Measurements from ENCODE around the gene HIKESHI.

The HIKESHI gene, protein sequence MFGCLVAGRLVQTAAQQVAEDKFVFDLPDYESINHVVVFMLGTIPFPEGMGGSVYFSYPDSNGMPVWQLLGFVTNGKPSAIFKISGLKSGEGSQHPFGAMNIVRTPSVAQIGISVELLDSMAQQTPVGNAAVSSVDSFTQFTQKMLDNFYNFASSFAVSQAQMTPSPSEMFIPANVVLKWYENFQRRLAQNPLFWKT

DNA sequence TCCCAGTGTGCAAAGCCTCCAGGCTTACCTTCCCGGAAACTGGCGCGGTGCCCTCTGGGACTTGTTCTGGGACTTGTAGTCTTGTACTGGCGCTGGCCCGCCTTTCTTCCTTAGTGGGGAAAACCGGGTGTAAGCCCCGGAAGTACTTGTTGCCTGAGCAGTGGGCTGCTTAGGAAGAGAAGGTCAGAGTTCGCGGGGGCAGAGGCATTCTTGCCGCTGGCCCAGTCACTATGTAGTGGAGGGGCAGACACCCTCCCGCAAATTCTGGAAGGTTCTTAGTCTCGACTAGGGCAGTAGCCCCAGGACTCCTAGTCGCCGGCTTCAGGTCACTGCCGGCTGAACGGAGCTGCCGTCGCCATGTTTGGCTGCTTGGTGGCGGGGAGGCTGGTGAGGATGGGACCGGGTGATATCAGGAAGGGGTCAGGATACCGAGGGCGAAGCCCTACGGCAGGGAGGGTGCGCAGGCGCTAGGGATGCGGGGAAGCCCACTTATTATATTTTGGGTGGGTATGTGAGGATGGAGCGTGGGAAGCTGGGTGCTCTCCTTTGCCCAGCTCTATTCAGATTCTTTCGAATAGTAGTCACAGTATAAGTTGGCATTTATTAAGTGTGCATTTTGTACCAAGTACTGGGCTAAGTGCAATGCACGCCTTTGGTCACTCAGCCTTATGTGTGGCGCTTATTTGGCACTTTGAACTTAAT, at the start of gene HIKESHI:
Gene HIKESHI (plus strand): TSS at position 149 of the 702 bp plus-strand sequence. CDS start 209 bp downstream, at position 358.
- peak; percentile 98 for DNase-seq (ENCODE audit: low read depth in 2 of 2)
- TF ChIP-seq, protein P1, sequence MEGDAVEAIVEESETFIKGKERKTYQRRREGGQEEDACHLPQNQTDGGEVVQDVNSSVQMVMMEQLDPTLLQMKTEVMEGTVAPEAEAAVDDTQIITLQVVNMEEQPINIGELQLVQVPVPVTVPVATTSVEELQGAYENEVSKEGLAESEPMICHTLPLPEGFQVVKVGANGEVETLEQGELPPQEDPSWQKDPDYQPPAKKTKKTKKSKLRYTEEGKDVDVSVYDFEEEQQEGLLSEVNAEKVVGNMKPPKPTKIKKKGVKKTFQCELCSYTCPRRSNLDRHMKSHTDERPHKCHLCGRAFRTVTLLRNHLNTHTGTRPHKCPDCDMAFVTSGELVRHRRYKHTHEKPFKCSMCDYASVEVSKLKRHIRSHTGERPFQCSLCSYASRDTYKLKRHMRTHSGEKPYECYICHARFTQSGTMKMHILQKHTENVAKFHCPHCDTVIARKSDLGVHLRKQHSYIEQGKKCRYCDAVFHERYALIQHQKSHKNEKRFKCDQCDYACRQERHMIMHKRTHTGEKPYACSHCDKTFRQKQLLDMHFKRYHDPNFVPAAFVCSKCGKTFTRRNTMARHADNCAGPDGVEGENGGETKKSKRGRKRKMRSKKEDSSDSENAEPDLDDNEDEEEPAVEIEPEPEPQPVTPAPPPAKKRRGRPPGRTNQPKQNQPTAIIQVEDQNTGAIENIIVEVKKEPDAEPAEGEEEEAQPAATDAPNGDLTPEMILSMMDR (IDR thresholded peaks at IDR 0.05; ENCODE audit: low read depth, low read length) = no peak

DNA sequence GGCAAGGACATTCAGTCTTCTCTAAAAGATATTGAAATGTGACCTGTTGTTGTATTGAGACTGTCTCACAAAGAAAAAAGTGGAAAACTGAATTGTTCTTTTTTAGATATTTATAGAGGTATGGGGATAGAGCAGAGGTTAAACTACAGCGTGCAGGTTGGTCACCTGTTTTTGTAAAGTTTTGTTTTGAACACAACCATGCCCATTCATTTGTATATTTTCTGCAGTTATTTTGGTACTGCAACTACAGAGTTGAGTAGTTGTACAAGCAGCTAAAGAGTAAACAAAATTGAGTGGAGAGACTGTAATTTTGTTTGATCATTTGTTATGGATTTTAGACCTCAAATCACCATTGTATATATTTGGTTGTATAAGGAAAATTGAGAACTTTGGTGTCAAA, 46.1 kb upstream of the HIKESHI start:
- DNase-seq (ENCODE audit: low read depth in 2 of 2) = no peak
- TF ChIP-seq, protein P1 (IDR thresholded peaks at IDR 0.05; ENCODE audit: low read depth, low read length) = no peak
- H3K4me3 ChIP-seq (replicated peaks in 1 of 2; ENCODE audit: low read depth in 2 of 2, low read length in 2 of 2) = no peak overlapping the region

More for the DNA sequence above, at the start of gene HIKESHI:
- H3K4me3 ChIP-seq (replicated peaks in 1 of 2; ENCODE audit: low read depth in 2 of 2, low read length in 2 of 2) = peak within 1 kb of the TSS; percentile 75 to 85

DNA sequence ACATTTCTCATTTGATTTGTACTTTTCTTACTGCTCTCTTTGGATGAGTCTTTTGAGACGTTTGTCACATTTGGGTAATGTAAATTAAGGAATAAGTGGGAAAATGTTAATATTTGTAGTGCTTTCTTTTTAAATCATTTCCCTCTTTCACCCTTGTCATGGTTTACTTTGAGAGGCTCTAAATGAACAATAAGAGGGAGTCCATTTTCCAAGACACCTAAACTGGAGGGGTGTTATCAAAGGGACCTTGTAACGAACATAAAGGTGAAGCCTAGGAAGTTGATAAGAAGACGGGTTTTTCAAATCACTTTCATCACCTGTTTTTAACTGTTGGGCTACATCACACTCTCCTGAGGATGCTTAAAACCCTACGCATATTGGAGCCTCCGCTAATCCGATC, 45.4 kb upstream of the HIKESHI start:
- no peak overlapping the region for H3K4me3 ChIP-seq (replicated peaks in 1 of 2; ENCODE audit: low read depth in 2 of 2, low read length in 2 of 2)
- TF ChIP-seq, protein P1 (IDR thresholded peaks at IDR 0.05; ENCODE audit: low read depth, low read length) = no peak
- DNase-seq (ENCODE audit: low read depth in 2 of 2) = no peak

DNA sequence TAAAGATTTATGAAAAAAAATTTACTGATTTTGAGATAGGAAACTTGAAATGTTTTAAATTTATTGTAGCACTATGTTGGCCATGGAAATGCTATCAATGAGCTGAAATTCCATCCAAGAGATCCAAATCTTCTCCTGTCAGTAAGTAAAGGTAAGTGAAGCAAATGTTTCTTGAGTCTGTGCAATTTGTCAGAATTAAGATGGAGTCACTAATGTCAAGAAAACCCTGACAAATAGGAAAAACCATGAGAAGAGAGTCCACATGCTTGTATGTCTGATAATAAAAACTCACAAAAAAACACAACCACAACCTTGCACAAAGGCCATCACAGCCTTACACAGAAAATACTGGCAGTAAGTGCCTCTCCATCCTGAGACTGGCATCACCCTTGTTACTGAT, 44.6 kb upstream of the HIKESHI start:
- DNase-seq (ENCODE audit: low read depth in 2 of 2) = no peak
- H3K4me3 ChIP-seq (replicated peaks in 1 of 2; ENCODE audit: low read depth in 2 of 2, low read length in 2 of 2) = no peak overlapping the region
- TF ChIP-seq, protein P1 (IDR thresholded peaks at IDR 0.05; ENCODE audit: low read depth, low read length) = no peak

DNA sequence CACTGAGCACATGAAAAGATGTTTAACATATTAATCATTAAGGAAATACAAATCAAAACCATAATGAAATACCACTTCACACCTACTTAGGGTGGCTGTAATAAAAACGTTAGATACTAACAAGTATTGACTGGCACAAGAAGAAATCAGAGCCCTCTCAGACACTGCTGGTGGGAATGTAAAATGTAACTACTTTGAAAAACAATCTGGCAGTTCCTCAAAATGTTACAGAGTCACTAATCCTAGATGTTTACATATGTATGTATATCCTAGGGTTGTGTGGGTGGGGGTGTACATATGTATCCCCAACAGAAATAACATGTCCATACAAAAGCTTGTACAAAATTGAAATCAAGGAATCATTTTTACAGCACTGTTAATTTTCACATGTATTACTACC, 42.3 kb upstream of the HIKESHI start:
- no peak overlapping the region for H3K4me3 ChIP-seq (replicated peaks in 1 of 2; ENCODE audit: low read depth in 2 of 2, low read length in 2 of 2)
- TF ChIP-seq, protein P1 (IDR thresholded peaks at IDR 0.05; ENCODE audit: low read depth, low read length) = no peak
- DNase-seq (ENCODE audit: low read depth in 2 of 2) = no peak

DNA sequence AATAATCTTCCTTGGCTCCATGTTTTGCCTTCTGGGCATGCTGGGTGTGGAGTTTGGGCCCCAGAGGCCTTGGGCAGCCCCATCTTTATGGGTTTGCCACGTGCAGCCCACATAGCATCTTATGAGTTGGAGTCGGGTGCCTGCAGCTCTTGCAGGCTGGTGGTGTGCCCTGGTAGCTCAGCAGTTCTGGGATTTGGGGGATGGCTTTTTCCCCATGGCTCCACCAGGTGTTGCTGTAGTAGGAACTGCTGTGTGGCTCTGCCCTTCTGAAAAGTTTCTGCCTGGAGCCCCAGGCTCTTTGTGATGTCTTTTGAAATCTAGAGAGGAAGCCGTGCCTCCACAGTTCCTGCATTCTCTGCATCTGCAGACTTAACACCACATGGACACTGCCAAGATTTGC, 40.7 kb upstream of the HIKESHI start:
- TF ChIP-seq, protein P1 (IDR thresholded peaks at IDR 0.05; ENCODE audit: low read depth, low read length) = no peak
- DNase-seq (ENCODE audit: low read depth in 2 of 2) = no peak
- no peak overlapping the region for H3K4me3 ChIP-seq (replicated peaks in 1 of 2; ENCODE audit: low read depth in 2 of 2, low read length in 2 of 2)

Measured in cardiac fibroblast (primary cell).